Gastrocnemius medialis (tissue), 4 donors: Measurements from ENCODE around the gene GPR148. TPM values are rescaled to one million over a fixed set of nuclear protein-coding genes. Genes with fewer than 3 reads are reported as not detected.

Experiments
- ATAC-seq, 2 donors: fragments of 150-250 bp; one replicate each; pipeline ENCODE4 v1.9.1; 2016
- DNase-seq, 2 donors: peaks; one replicate each; pipeline ENCODE4 v3.0.0-alpha.2; 2019
- H3K27ac ChIP-seq, 4 donors: fragments of 200-600 bp; sonication (generic); 1 replicate in 1 of 4; 2 replicates in 3 of 4; pipeline ENCODE4 v1.5.1; 2016 to 2018; ENCODE audit warnings: mild to moderate bottlenecking in 2 of 4, moderate library complexity in 1 of 4
- H3K27me3 ChIP-seq, 3 donors: fragments of 200-600 bp; sonication (generic) in 2 of 3; 1 replicate in 1 of 3; 2 replicates in 2 of 3; pipeline versions ENCODE4 v1.5.1 to v1.6.0; 2016 to 2019; ENCODE audit warnings: mild to moderate bottlenecking in 1 of 3, moderate library complexity in 1 of 3
- H3K36me3 ChIP-seq, 2 donors: fragments of 200-600 bp; sonication (generic) in 1 of 2; one replicate each; pipeline ENCODE4 v1.5.1; 2017 to 2018
- H3K4me1 ChIP-seq, 2 donors: fragments of 200-600 bp; sonication (generic) in 1 of 2; one replicate each; pipeline ENCODE4 v1.5.1; 2016 to 2017; ENCODE audit warnings: mild to moderate bottlenecking in 2 of 2
- H3K4me3 ChIP-seq, 4 donors: fragments of 200-600 bp; sonication (generic) in 3 of 4; 1 replicate in 1 of 4; 2 replicates in 3 of 4; pipeline ENCODE4 v1.5.1; 2016 to 2019; ENCODE audit warnings: mild to moderate bottlenecking in 2 of 4
- H3K9me3 ChIP-seq, 3 donors: fragments of 200-600 bp; sonication (generic) in 2 of 3; 1 replicate in 1 of 3; 2 replicates in 2 of 3; pipeline ENCODE4 v1.5.1; 2016 to 2019
- POLR2A ChIP-seq, 2 donors: fragments of 450-650 bp; IDR thresholded peaks; one replicate each; pipeline ENCODE4 v1.6.1; 2017; ENCODE audit warnings: antibody characterized with exemption in 2 of 2, mild to moderate bottlenecking in 2 of 2, moderate library complexity in 2 of 2
- in situ Hi-C, 4 donors: fragments of 200-750 bp; cut with MboI; loops; one replicate each; pipeline versions ENCODE4 v1.15.0 to v1.8.0; 2017; ENCODE audit warnings: low sequenced_read_pairs in 4 of 4
- intact Hi-C: fragments of 100-400 bp; cut with DNase I; formaldehyde crosslinking; loops from one replicate; pipeline ENCODE4 v1.15.1; 2023; ENCODE audit warnings: low total_unique reads
- total RNA-seq, 4 donors: library from RNA; depleted of rRNA; stranded (reverse); fragments of >200 nt; gene quantifications; one replicate each; pipeline versions ENCODE4 v1.1.0 to v1.2.3, GENCODE V29; 2016
- TF ChIP-seq, protein P1 (sequence below), 5 experiments: fragments of 450-650 bp in 3 of 5; fragments of 200-600 bp in 2 of 5; sonication (generic) in 2 of 5; IDR thresholded peaks in 4 of 5; conservative IDR thresholded peaks in 1 of 5; 1 replicate in 4 of 5; 2 replicates in 1 of 5; pipeline ENCODE4 v1.5.1; 2016 to 2019; ENCODE audit warnings: antibody characterized with exemption in 5 of 5, mild to moderate bottlenecking in 3 of 5, moderate library complexity in 3 of 5

GPR148 gene
- total RNA-seq, 4 donors from 2014 or later = not detected

DNA sequence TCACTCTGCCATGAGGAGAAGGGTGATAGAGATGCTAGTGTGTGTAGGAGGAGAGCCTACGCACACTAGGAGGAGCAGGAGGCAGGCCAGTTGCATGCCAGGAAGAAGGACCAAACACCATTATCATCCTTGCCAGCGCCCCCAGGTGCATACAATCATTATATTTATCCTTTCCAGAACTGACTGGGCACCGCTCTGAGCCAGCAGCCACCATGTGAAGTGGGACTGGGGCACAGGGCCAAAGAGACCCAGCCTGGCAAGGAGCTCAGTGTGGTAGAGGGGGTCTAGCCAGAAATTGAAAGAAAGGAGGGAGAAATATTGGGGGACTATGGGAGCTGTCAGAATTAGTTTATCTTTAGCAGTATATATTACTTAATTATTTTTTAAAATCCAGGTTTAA, 8.3 kb upstream of the GPR148 start:
- ATAC-seq (no peak), DNase-seq (no peak)
- no peaks in the 10 kb centered on the region for H3K9me3 ChIP-seq
- no peak for TF ChIP-seq POLR2A (IDR thresholded peaks at IDR 0.05)
- TF ChIP-seq, protein P1, sequence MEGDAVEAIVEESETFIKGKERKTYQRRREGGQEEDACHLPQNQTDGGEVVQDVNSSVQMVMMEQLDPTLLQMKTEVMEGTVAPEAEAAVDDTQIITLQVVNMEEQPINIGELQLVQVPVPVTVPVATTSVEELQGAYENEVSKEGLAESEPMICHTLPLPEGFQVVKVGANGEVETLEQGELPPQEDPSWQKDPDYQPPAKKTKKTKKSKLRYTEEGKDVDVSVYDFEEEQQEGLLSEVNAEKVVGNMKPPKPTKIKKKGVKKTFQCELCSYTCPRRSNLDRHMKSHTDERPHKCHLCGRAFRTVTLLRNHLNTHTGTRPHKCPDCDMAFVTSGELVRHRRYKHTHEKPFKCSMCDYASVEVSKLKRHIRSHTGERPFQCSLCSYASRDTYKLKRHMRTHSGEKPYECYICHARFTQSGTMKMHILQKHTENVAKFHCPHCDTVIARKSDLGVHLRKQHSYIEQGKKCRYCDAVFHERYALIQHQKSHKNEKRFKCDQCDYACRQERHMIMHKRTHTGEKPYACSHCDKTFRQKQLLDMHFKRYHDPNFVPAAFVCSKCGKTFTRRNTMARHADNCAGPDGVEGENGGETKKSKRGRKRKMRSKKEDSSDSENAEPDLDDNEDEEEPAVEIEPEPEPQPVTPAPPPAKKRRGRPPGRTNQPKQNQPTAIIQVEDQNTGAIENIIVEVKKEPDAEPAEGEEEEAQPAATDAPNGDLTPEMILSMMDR (IDR thresholded peaks at IDR 0.05 in 4 of 5, conservative IDR thresholded peaks at IDR 0.05 in 1 of 5) = no peak
- H3K36me3 ChIP-seq = no peaks in the 10 kb centered on the region
- intact Hi-C loops (no loop called here), in situ Hi-C loops (no loop called here)
- no peaks in the 10 kb centered on the region for H3K27me3 ChIP-seq
- no peak overlapping the region for H3K4me3 ChIP-seq
- no peak overlapping the region for H3K27ac ChIP-seq
- H3K4me1 ChIP-seq = no peaks in the 10 kb centered on the region

DNA sequence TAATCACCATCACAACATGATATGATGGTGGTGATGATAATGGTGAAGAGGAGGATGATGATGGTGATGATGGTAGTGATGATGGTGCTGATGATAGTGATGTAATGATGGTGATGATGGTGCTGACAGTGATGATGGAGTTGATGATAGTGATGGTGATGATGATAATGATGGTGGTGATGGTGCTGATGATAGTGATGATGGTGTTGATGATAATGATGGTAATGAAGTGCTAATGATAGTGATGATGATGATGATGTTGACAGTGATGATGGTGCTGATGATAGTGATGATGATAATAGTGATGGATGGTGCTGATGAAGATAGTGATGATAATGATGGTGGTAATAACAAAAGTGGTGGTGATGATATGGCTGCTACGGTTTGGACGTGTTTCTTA, 4.4 kb upstream of the GPR148 start:
- peaks cover 9 to 18% (median 16%) of the 10 kb centered on the region in 3 donors for H3K27me3 ChIP-seq
- H3K9me3 ChIP-seq = no peaks in the 10 kb centered on the region
- DNase-seq = no peak
- no peak overlapping the region for H3K4me3 ChIP-seq
- H3K4me1 ChIP-seq = peaks cover 5 to 11% of the 10 kb centered on the region in 2 donors
- H3K27ac ChIP-seq = no peak overlapping the region
- H3K36me3 ChIP-seq = no peaks in the 10 kb centered on the region
- in situ Hi-C loops = no loop called here
- no peak for ATAC-seq
- TF ChIP-seq, protein P1 (IDR thresholded peaks at IDR 0.05 in 4 of 5, conservative IDR thresholded peaks at IDR 0.05 in 1 of 5) = no peak
- TF ChIP-seq POLR2A (IDR thresholded peaks at IDR 0.05) = no peak
- intact Hi-C loops = no loop called here

DNA sequence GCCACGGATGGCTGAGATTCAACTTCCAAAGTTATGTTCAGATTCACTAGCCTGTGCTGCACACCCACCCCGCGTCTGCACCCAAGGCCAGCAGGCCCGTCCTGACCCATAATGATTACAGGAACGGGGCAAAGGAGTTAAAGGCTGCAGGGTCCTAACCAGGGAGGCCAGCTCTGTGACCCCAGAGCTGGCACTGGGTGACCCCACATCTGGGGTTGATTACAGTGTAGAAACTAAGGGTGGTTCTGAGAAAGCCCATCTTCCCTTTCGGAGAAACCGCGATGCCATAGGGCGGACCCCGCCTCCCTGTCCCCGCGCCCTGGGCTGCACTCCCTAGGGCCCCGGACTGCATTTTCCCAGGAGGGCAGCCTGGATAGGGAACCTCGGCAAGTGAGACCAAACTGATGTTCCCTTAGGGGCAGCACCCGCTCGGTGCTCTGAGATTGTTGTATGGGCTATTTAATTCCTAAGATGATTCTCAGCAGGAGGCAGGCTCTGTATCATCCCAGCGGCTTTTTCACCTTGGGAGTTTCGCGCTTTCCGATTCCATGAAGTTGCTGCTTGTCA, 2.2 kb upstream of the GPR148 start:
- TF ChIP-seq POLR2A (IDR thresholded peaks at IDR 0.05) = no peak
- TF ChIP-seq, protein P1 (IDR thresholded peaks at IDR 0.05 in 4 of 5, conservative IDR thresholded peaks at IDR 0.05 in 1 of 5) = no peak
- Histone ChIP-seq H3K4me1 (peaks cover 5 to 11% of the 10 kb centered on the region in 2 donors), H3K27me3 (peaks cover 9 to 18% (median 16%) of the 10 kb centered on the region in 3 donors), H3K27ac (peak overlapping the region in 2 of 4 donors; percentile 49 to 64), H3K36me3 (no peaks in the 10 kb centered on the region), H3K4me3 (peak overlapping the region; percentile 43 to 59 (median 52)), H3K9me3 (no peaks in the 10 kb centered on the region)
- intact Hi-C loops (no loop called here), in situ Hi-C loops (no loop called here)
- ATAC-seq (no peak), DNase-seq (no peak)

DNA sequence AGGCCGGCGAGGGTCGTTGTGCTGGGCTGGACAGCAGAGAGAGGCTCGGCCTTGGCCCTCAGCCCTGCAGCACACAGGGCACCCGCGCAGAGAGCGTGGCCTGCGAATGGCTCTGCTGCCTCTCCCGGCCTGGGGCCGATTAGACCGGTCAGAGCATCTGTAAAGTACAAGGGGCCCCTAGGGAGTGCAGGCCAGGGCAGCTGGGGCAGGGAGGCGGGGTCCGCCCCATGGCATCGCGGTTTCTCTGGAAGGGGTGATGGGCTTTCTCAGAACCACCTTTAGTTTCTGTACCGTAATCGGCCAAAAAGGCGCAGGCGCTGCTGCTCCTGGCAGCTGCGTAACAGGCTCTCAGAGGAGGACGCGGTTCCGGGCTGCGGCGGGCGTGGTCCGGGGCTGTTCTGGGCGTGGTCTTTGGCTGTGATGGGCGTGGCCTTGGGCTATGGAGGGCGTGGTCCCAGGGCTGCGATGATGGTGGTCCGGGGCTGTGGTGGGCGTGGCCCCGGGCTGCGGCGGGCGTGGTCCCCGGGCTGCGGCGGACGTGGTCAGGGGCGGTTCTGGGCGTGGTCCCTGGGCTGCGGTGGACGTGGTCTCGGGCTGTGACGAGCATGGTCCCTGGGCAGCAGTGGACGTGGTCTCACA, 1.5 kb upstream of the GPR148 start:
- in situ Hi-C loops = no loop called here
- ATAC-seq = peak; percentile 51 to 54

More for the DNA sequence above, 1.5 kb upstream of the GPR148 start:
- no peaks in the 10 kb centered on the region for H3K9me3 ChIP-seq
- DNase-seq = peak in 1 of 2 donors; percentile 21
- peaks cover 5 to 11% of the 10 kb centered on the region in 2 donors for H3K4me1 ChIP-seq
- H3K27ac ChIP-seq = peak overlapping the region in 3 of 4 donors; percentile 49 to 64 (median 52)
- H3K4me3 ChIP-seq = peak overlapping the region; percentile 43 to 59 (median 52)
- peaks cover 9 to 18% (median 16%) of the 10 kb centered on the region in 3 donors for H3K27me3 ChIP-seq
- peak in 1 of 2 donors; percentile 25 for TF ChIP-seq POLR2A (IDR thresholded peaks at IDR 0.05)
- TF ChIP-seq, protein P1 (IDR thresholded peaks at IDR 0.05 in 4 of 5, conservative IDR thresholded peaks at IDR 0.05 in 1 of 5) = no peak
- no peaks in the 10 kb centered on the region for H3K36me3 ChIP-seq
- intact Hi-C loops = no loop called here
